22Rv1 (cell line): ENCODE measurements around the gene INSYN2B.

ENCODE experiments used
- ZFX ChIP-seq: fragments of 450-650 bp; IDR thresholded peaks from 2 replicates; pipeline ENCODE4 v1.6.1; 2017; ENCODE audit warnings: antibody characterized with exemption, borderline replicate concordance
- TF ChIP-seq, protein P1 (sequence below): fragments of 450-650 bp; IDR thresholded peaks from 2 replicates; pipeline ENCODE4 v1.5.1; 2017; ENCODE audit warnings: mild to moderate bottlenecking

DNA sequence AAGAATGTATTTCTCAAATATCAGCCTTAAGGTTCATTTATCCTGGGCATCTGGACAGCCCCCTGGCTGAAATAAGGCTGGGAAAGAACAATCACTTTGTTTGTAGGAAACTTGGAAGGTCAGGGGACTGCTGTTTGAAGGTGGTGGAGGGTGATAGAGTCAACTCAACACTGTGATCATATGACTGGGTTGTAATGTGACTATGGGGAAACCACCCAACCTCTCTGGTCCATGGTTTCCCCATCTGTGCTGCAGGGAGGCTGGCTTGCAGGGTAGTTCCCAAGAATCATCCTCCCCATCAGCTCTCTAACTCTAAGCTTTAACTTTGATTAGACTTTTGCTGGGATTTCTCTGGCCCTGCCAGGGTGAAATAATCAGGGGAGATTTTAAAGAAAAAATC, 10.0 kb downstream of the INSYN2B start:
- TF ChIP-seq, protein P1, sequence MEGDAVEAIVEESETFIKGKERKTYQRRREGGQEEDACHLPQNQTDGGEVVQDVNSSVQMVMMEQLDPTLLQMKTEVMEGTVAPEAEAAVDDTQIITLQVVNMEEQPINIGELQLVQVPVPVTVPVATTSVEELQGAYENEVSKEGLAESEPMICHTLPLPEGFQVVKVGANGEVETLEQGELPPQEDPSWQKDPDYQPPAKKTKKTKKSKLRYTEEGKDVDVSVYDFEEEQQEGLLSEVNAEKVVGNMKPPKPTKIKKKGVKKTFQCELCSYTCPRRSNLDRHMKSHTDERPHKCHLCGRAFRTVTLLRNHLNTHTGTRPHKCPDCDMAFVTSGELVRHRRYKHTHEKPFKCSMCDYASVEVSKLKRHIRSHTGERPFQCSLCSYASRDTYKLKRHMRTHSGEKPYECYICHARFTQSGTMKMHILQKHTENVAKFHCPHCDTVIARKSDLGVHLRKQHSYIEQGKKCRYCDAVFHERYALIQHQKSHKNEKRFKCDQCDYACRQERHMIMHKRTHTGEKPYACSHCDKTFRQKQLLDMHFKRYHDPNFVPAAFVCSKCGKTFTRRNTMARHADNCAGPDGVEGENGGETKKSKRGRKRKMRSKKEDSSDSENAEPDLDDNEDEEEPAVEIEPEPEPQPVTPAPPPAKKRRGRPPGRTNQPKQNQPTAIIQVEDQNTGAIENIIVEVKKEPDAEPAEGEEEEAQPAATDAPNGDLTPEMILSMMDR, result no peak
- no peak for TF ChIP-seq ZFX
